GM18861 (cell line): ENCODE measurements around the gene ADAMTS12.

Experiments used
- ATAC-seq: cut with Tn5 transposase; IDR thresholded peaks from one replicate; pipeline ENCODE4 v1.9.1; 2021; ENCODE audit not compliant: unreplicated experiment

ADAMTS12 gene

GRCh38 chr5:33662722-33663427 lies 228.9 kb downstream of the ADAMTS12 start:
- no peak for ATAC-seq

DNA sequence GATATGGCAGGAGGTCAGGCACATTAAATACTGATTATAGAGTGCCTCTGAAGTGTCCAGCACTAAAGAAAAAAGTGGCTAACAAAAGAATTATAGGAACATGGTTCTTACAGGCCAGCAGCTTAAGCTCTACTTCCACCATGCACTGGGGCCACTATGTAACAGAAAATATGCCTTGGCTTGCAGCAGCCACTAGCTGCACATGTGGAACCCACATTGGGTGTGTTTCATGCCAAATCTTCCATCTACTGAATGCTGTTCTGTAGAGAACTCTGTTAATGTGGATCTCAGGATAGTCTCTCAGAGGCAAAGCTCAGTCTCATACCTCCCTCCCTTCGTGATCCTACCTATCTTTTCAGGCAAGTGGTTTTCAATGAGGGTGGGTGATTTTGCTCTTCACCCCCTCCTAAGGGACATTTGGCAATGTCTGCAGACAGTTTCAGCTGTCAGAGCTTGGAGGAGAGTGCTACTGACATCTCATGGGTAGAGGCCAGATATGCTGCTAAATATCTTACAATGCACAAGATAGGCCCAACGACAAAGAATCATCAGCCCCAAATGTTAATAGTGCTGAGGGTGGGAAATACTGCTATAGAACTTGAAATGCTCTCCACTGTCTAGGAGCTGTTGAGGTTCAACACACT lies 232.1 kb downstream of the ADAMTS12 start:
- no peak for ATAC-seq

GRCh38 chr5:33657804-33658440 lies 233.9 kb downstream of the ADAMTS12 start:
- ATAC-seq = no peak

DNA sequence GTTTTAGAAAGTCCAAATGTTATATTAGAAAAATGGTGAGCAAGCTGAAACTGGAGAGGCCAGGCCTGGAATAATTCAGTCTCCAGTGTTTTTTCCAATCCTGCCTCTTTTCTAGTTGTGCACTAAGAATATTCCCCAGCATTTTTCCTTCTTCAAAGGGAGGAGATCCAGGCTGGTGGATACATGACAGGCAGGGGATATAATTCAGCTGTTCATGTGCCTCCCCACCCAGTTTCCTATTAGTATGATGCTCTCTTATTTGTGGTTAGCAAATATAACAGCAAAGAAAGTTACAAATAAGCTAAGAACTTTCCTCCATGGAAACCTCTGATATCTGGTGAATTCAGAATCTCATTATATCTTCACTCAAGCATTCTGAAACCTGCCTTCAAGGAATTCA lies 234.6 kb downstream of the ADAMTS12 start:
- no peak for ATAC-seq

DNA sequence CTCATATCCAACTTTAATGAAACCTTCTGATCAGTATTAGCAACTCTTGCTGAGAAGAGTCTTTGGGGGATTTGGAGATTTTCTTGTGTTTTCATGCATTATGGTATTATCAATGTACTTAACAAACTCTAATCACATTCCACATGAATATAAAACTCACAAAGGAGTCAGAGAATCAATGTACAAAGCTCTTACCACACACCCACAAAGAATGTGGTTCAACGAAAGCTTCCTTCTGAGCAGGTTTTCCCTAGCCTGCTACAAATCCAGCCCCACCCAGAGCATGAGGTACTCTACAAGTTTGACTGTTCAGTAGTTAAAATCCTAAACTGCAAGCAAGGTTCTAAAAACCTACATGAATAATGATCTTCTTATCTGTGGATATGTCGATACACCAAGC lies 240.9 kb downstream of the ADAMTS12 start:
- ATAC-seq = no peak

DNA sequence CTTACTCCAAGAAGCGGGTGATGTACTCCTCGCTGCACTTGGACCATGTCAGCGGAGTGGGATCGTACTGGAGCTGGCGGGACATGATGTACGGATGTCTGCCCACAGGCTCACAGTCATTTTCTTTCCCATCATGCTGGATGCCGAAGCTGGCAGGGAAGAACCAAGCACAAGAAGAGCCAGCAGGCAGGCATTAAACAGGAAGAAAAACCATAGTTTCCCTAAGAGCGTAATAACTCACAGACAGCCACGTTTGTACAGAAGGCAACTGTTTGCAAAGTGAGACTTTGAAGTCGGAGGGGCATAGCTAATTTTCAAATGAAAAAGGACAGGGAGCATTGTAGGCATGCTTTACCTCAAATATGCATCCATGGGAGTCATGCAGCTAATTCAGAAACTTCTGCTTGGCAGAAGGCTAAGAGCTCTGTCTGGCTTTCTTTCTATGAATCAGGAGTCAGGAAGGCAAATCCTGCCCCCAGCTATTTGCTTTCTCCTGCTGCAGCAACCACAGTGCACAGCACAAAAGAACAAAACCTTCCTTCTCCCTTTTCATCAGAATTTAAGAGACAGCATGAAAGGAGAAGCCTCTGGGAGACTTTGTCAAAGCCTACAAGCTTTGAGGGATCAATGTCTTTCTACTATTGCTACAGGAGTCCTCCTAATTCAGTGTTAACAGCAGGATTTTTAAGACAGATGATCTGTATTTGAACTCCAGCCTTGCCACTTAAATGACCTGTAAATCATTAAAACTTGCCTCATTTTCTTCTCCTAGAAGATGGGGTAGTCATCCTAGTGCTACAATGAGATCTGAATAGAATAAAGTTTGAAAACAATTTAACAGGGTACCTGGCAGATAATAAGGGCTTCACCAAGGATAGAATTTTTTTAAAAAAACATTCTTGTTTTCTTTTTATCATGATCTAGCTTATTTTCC lies 242.0 kb downstream of the ADAMTS12 start:
- no peak for ATAC-seq

GRCh38 chr5:33641744-33642505 lies 249.9 kb downstream of the ADAMTS12 start:
- ATAC-seq = peak; percentile 67

- no peak for ATAC-seq
Observed at GRCh38 chr5:33639474-33639873, 252.3 kb downstream of the ADAMTS12 start.

DNA sequence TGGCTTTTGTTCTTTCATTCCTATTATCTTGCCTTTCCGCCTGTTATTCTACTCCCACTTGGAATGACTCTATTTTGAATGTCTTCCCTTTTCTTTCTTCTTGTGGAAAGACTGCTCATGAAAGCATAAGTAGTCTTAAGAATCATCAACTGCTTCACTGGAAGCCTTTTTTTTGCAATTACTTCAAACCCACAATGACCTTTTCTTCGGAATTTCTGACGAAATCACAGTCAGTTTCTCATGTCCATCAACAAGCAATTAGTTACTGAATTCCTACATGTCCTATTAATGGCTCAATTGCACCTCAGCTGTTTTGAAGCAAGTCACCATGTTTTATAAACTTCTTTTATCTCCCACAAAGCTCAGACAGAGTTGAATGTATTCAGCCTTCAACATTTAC lies 254.8 kb downstream of the ADAMTS12 start:
- ATAC-seq = no peak

GRCh38 chr5:33635582-33635981 lies 256.2 kb downstream of the ADAMTS12 start:
- no peak for ATAC-seq

DNA sequence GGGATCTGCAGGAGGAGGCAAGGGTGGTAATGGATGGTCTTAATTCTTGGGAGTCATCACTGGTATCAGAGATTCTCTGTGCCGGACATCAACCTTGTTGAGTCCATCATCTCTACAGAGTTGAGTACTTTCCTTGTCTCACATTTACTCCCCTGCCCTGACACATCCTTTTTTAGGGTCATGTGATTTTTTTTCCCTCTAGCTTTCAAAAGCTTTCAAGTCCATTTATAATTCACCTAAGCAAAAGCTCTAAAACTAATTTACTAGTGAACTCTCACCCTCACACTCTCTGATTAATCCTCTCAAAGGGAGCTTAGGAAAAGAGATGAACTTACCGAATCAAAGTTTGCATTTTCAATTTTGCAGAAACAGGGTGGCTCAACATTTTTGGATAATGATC lies 258.1 kb downstream of the ADAMTS12 start:
- no peak for ATAC-seq

DNA sequence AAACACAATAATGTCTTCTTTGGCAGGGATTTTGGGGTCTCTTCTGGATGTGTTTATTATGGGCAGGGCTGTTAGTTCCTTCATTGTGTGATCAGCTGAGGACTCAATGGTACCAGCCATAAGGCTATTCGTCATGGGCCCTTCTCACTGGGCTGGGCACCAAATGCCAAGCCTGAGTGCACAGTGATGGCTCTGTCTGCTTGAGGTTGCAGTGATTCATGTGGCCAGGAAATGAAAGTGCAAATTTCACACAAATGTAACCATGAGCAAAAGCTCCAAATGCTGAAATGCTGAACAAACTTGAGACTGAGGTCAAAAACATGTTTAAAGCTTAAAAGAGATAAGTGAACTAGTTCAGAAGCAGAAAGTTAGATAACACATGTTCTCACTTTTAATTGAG lies 260.0 kb downstream of the ADAMTS12 start:
- ATAC-seq = peak; percentile 97

- no peak for ATAC-seq
Observed at GRCh38 chr5:33631139-33631538, 260.7 kb downstream of the ADAMTS12 start.

DNA sequence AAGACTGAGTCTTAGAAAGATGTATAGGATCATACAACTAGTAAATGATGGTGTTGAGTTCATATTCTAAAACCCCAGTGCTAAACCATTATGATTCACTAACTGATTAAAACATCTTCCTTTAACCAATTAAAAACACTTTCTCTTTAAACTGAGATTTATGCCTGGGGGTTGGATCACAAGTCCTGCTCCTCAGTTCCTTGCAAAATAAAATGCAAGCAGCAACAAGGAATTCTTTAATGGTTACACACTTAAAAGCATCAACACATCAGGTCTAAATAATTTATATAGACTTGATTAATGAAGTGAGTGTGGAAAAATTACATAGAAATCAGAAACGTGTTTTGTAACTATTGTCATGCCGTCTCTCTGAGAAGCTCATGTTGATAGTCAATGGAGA lies 261.8 kb downstream of the ADAMTS12 start:
- no peak for ATAC-seq

DNA sequence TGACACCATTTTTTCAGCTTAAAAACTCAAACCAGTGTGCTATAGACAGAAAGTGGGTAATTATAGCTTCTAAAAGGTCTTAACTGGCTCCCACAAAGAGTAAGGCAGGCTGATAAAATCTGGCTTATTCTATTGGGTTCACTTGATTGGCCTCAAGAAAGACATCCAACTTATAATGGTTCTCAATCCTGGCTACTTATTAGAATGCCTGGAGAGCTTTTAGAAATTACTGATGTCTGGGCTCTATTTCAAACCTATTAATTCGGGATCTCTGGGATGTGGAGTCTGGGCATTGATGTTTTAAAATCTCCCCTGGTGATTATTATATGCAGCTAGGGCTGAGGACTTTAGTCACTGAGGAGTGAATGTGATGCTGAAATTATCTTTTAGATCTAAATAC lies 263.0 kb downstream of the ADAMTS12 start:
- no peak for ATAC-seq

- ATAC-seq = no peak
Observed at GRCh38 chr5:33621514-33621913, 270.3 kb downstream of the ADAMTS12 start.

GRCh38 chr5:33614039-33614438 lies 277.8 kb downstream of the ADAMTS12 start:
- ATAC-seq = no peak

DNA sequence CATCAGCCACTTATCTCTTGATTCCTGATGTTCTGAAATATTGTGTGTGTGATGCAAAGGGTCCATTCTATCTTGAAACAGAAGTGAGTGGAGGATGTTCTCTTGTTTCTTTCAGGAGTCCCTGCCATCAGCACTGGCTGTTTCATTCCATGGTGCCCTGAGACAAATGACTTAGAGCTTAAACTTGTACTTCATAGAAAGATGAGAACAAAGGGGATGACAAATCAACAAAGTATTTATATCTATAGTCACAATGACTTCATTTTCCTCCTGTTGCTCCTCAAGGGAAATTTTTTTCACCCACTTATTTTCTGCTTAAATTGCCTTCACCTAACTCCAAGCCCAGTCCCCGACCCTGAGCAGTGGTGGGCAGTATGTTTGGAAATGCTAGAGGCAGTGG lies 279.4 kb downstream of the ADAMTS12 start:
- no peak for ATAC-seq

DNA sequence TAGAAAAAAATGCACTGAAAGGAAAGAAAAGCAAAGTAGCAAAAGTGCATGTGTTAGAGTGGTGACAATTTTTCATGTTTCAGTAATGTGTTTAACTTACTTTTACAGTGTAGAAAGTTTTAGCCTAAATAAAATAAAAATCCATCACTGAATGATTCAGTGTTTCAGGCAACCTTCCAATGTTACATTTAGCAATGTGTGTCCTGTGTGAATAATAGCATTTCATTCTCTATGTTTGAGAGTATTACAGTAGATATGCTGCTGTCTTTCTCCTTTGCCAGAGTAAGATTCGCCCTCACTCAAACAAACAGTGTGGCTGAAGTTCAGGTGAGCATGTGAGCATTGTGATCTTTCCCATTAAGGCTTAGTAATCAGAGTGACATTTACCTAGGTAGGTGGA lies 279.9 kb downstream of the ADAMTS12 start:
- ATAC-seq = no peak

- ATAC-seq = no peak
Observed at GRCh38 chr5:33608344-33609041, 283.3 kb downstream of the ADAMTS12 start.
